GM12892 (cell line): ENCODE results near the gene CCNK.

Source experiments
- DNase-seq: peaks from one replicate; pipeline ENCODE4 v3.0.0; 2011; ENCODE audit not compliant: insufficient read length
- FAIRE-seq: peaks from 2 replicates; lab custom pipeline; 2011; peaks lifted over from hg19 to GRCh38; lab: Jason Lieb, UNC
- POLR2A ChIP-seq: IDR thresholded peaks from 2 replicates; pipeline ENCODE4 v1.6.1; 2011; ENCODE audit warnings: low read depth, low read length, control low read depth
- POLR2AphosphoS5 ChIP-seq: IDR thresholded peaks from 2 replicates; pipeline ENCODE4 v1.6.1; 2011; ENCODE audit warnings: low read depth, low read length, control low read depth
- TAF1 ChIP-seq: IDR thresholded peaks from 2 replicates; pipeline ENCODE4 v1.6.1; 2011; ENCODE audit warnings: low read depth, mild to moderate bottlenecking, control low read depth, low read length, borderline replicate concordance

The CCNK gene

DNA sequence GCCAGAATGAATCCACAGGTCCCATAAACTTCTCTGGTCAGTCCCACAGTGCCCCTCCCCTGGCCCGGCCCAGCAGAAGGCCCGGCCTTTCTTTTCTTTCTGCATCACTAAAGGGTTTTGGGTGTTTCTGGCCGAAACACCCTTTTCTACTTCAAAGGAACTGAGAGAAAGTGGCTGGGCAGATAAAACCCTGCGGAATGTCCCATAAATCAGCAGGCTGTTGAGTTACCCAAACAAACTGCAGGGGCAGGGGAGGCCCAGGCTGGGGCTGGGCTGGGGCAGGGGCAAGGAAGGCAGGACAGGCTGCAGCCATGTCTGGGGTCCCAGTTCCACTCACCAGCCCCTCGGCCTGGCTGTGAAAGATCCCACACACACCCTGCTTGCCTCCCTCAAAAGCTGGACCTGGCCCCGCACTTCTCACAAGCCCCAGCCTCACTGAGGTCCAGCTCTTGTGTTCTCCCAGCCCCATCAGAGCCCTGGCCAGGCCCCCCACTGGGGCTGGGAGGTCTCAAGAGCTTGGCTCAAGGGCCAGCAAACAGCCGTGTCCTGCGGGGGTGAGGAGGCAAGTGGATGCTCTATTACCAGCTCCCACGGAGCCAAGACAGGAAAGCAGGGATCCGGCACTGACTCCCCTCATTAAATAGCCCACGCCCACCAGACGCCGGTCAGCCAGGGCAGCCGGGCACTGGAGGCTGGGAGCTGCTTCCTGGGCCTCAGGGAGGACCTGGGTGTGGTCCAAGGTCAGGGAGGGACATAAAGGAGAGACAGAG, 41.9 kb downstream of the CCNK start:
- TF ChIP-seq POLR2A (no peak), TAF1 (no peak), POLR2AphosphoS5 (no peak)
- DNase-seq (no peak), FAIRE-seq (no peak)

DNA sequence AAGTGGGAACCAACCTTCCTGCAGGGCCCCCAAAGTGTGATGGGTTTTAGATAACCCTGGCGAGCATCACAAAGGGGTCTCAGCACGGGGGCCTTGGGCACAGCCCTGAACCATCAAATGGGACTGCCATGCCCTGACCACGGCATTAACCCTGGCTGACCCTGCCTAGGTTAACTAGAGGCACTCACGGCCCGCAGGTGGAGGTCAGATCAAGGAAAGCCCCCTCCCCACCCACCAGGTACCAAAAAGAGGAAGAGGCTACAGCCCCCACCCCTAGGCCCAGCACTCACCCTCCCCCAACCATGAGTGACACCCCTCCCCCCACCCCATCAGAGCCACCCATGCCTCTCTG, 42.5 kb downstream of the CCNK start:
- DNase-seq (no peak), FAIRE-seq (no peak)
- TF ChIP-seq TAF1, result no peak
- TF ChIP-seq POLR2A, result no peak
- no peak for TF ChIP-seq POLR2AphosphoS5

DNA sequence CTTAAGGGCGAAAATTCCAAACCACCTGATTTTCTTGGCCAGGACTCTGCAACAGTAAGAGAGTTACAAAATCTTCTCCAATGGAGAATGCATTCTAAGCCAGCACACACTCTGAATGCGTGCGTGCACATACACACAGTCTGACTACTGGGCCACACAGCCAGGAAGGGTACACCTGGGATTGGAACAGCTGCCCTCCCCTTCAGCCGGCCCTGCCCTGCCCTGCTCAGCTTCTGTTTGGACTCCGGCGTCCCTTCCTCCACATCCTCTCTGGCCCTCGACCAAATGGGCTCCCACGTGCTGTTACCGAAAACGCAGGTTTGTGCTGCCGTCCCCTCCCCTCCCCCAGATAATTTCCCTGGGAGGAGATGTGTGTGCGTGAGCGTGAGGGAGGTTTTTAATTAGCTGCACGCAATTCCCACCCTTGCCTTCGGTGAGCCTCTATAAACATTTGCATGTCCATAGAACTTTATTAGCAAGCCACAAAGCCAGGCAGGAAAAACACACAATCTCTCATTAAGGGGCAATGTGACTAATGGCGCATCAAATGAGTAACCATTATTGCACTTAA, 43.0 kb downstream of the CCNK start:
- FAIRE-seq, result no peak
- TF ChIP-seq TAF1 (no peak), POLR2A (no peak), POLR2AphosphoS5 (no peak)
- DNase-seq, result no peak

- no peak for FAIRE-seq
- no peak for DNase-seq
- TF ChIP-seq POLR2AphosphoS5 (no peak), TAF1 (no peak), POLR2A (no peak)
These were observed 43.8 kb downstream of the CCNK start for GRCh38 chr14:99524804-99525698.

- no peak for FAIRE-seq
- TF ChIP-seq POLR2A (no peak), POLR2AphosphoS5 (no peak)
- no peak for DNase-seq
These were observed 44.5 kb downstream of the CCNK start for GRCh38 chr14:99525699-99526080.

GRCh38 chr14:99527026-99527425, 45.8 kb downstream of the CCNK start:
- TF ChIP-seq TAF1 (no peak), POLR2AphosphoS5 (no peak), POLR2A (no peak)
- DNase-seq (no peak), FAIRE-seq (no peak)

DNA sequence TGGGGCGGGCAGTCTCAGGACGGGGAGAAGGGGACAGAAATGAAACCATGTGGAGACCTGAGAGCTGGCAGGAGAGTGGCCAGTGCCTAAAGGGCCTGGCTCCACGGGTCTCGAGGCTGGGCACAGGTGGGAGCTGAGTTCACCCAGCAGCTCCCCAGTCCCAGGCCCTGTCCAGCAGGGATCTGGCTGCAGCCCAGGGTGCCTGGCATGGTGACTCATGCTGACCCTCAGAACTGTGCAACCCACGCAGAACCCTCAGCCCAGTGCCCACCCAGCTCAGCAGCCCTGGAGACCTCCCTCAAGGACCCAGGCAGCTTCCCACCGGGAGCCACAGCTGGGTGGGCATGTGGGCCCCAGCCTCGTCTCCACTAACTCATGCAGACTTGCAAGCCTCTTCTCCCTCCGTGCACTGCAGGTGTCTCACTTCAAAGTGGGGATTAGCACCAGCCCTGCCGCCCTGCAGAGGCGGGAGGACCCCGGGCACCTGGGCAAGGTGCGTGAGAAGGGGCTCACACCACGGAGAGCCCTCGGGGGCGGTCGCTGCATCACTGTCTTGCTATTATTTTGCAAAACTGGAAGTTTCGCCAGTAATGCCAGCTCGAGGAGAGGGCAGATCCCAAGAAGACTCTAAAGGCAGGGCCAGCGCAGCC, 46.3 kb downstream of the CCNK start:
- DNase-seq, result no peak
- no peak for FAIRE-seq
- TF ChIP-seq TAF1, result no peak

GRCh38 chr14:99529899-99530298, 48.7 kb downstream of the CCNK start:
- no peak for FAIRE-seq
- TF ChIP-seq POLR2A (no peak), POLR2AphosphoS5 (no peak), TAF1 (no peak)
- DNase-seq, result no peak

- no peak for FAIRE-seq
- no peak for DNase-seq
- TF ChIP-seq TAF1 (no peak), POLR2AphosphoS5 (no peak), POLR2A (no peak)
These were observed 49.4 kb downstream of the CCNK start for GRCh38 chr14:99530407-99531155.

GRCh38 chr14:99531251-99532096, 50.3 kb downstream of the CCNK start:
- FAIRE-seq (no peak), DNase-seq (no peak)
- no peak for TF ChIP-seq POLR2AphosphoS5
- TF ChIP-seq POLR2A, result no peak
- no peak for TF ChIP-seq TAF1

GRCh38 chr14:99532310-99532709, 51.1 kb downstream of the CCNK start:
- TF ChIP-seq TAF1 (no peak), POLR2A (no peak), POLR2AphosphoS5 (no peak)

More at GRCh38 chr14:99532310-99532709, 51.1 kb downstream of the CCNK start:
- no peak for DNase-seq
- no peak for FAIRE-seq
